ENCODE results near the gene CCDC3.

The CCDC3 gene

DNA sequence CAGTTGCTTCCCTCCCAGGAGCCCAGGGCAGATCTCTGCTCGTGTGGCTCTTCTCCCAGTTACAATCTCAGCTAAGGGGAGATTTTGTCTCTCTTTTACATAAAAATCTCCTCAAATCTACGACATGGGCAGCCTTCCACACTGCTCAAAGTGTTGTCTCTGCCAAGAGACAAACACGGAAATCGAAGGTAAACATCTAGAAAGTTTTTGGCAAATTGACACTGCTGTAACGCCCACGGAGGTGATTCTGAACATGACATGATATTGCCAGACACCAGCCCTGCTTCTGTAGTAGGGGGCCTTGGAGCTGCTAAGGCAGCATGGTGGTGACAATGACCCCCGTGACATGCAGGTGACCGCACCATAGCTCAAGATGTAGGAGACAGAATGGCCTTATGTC, 128.3 kb downstream of the CCDC3 start:
- no peak overlapping the region for H3K9ac ChIP-seq (ENCODE audit: low read length)
- no peaks in the 10 kb centered on the region for H3K9me2 ChIP-seq (replicated peaks; ENCODE audit: insufficient read depth, low read length)
- no peak overlapping the region for H3K27ac ChIP-seq (ENCODE audit: low read depth, low read length)
- H3K4me2 ChIP-seq (ENCODE audit: low read depth, low read length, poor library complexity, severe bottlenecking) = no peak overlapping the region
- H3K9me3 ChIP-seq (ENCODE audit: insufficient read depth, low read length) = no peaks in the 10 kb centered on the region
- no peak overlapping the region for H3K4me3 ChIP-seq (ENCODE audit: insufficient read depth, low read length, poor library complexity, severe bottlenecking)
- H3F3A ChIP-seq (ENCODE audit: insufficient read depth) = no peaks in the 10 kb centered on the region
- no peak for TF ChIP-seq EZH2phosphoT487 (conservative IDR thresholded peaks at IDR 0.05; ENCODE audit: low read length)
- TF ChIP-seq, protein P1, sequence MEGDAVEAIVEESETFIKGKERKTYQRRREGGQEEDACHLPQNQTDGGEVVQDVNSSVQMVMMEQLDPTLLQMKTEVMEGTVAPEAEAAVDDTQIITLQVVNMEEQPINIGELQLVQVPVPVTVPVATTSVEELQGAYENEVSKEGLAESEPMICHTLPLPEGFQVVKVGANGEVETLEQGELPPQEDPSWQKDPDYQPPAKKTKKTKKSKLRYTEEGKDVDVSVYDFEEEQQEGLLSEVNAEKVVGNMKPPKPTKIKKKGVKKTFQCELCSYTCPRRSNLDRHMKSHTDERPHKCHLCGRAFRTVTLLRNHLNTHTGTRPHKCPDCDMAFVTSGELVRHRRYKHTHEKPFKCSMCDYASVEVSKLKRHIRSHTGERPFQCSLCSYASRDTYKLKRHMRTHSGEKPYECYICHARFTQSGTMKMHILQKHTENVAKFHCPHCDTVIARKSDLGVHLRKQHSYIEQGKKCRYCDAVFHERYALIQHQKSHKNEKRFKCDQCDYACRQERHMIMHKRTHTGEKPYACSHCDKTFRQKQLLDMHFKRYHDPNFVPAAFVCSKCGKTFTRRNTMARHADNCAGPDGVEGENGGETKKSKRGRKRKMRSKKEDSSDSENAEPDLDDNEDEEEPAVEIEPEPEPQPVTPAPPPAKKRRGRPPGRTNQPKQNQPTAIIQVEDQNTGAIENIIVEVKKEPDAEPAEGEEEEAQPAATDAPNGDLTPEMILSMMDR (IDR thresholded peaks at IDR 0.05; ENCODE audit: insufficient read depth, low read length, poor library complexity, severe bottlenecking) = no peak
- H4K20me1 ChIP-seq (ENCODE audit: low read depth, low read length) = no peaks in the 10 kb centered on the region
- H3K36me3 ChIP-seq (ENCODE audit: low read length) = no peaks in the 10 kb centered on the region
- no peak overlapping the region for H2AFZ ChIP-seq (ENCODE audit: low read depth, low read length, severe bottlenecking)
- no peaks in the 10 kb centered on the region for H3K27me3 ChIP-seq (ENCODE audit: low read length)
- H3K79me2 ChIP-seq (ENCODE audit: insufficient read depth, low read length) = no peaks in the 10 kb centered on the region

DNA sequence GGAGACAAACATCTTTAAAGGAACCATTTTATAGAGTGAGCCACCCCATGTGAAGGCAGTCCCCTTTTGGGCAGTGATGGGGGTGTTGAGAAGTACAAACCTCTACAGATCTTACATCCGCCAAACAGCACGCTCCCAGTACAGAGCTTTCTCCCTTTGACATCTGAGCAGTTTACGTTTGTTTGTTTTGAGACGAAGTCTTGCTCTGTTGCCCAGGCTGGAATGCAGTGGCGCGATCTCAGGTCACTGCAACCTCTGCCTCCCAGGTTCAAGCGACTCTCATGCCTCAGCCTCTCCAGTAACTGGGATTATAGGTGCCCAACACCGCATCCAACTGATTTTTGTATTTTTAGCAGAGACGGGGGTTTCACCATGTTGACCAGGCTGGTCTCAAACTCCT, 128.9 kb downstream of the CCDC3 start:
- no peak overlapping the region for H2AFZ ChIP-seq (ENCODE audit: low read depth, low read length, severe bottlenecking)
- no peak overlapping the region for H3K4me3 ChIP-seq (ENCODE audit: insufficient read depth, low read length, poor library complexity, severe bottlenecking)
- no peaks in the 10 kb centered on the region for H3K27me3 ChIP-seq (ENCODE audit: low read length)
- no peak overlapping the region for H3K9ac ChIP-seq (ENCODE audit: low read length)
- no peak overlapping the region for H3K27ac ChIP-seq (ENCODE audit: low read depth, low read length)
- no peaks in the 10 kb centered on the region for H3K36me3 ChIP-seq (ENCODE audit: low read length)
- TF ChIP-seq, protein P1 (IDR thresholded peaks at IDR 0.05; ENCODE audit: insufficient read depth, low read length, poor library complexity, severe bottlenecking) = no peak
- no peak for TF ChIP-seq EZH2phosphoT487 (conservative IDR thresholded peaks at IDR 0.05; ENCODE audit: low read length)
- no peaks in the 10 kb centered on the region for H3K9me2 ChIP-seq (replicated peaks; ENCODE audit: insufficient read depth, low read length)
- H3K4me2 ChIP-seq (ENCODE audit: low read depth, low read length, poor library complexity, severe bottlenecking) = no peak overlapping the region
- H3K79me2 ChIP-seq (ENCODE audit: insufficient read depth, low read length) = no peaks in the 10 kb centered on the region
- no peaks in the 10 kb centered on the region for H3F3A ChIP-seq (ENCODE audit: insufficient read depth)
- no peaks in the 10 kb centered on the region for H3K9me3 ChIP-seq (ENCODE audit: insufficient read depth, low read length)
- H4K20me1 ChIP-seq (ENCODE audit: low read depth, low read length) = no peaks in the 10 kb centered on the region

DNA sequence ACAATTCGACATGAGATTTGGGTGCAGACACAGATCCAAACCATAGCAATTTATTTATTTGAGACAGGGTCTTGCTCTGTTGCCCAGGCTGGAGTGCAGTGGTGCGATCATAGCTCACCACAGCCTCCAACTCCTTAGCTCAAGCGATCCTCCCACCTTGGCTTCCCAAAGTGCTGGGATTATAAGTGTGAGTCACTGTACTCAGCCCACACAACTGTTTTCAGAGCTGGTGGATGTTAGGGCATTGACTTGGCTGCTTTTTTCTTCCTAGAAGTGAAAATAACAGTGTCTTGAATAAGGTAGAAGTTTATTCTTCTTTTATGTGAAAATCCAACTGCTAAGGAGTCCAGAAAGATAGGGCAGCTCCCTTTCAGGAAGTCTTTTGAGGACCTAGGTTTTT, 132.1 kb downstream of the CCDC3 start:
- Histone ChIP-seq H3F3A (ENCODE audit: insufficient read depth) (no peaks in the 10 kb centered on the region), H3K27ac (ENCODE audit: low read depth, low read length) (no peak overlapping the region), H3K9me3 (ENCODE audit: insufficient read depth, low read length) (no peaks in the 10 kb centered on the region), H3K79me2 (ENCODE audit: insufficient read depth, low read length) (no peaks in the 10 kb centered on the region), H3K9me2 (replicated peaks; ENCODE audit: insufficient read depth, low read length) (no peaks in the 10 kb centered on the region), H3K36me3 (ENCODE audit: low read length) (no peaks in the 10 kb centered on the region), H3K27me3 (ENCODE audit: low read length) (no peaks in the 10 kb centered on the region), H3K4me2 (ENCODE audit: low read depth, low read length, poor library complexity, severe bottlenecking) (no peak overlapping the region), H3K4me3 (ENCODE audit: insufficient read depth, low read length, poor library complexity, severe bottlenecking) (no peak overlapping the region), H2AFZ (ENCODE audit: low read depth, low read length, severe bottlenecking) (no peak overlapping the region), H3K9ac (ENCODE audit: low read length) (no peak overlapping the region), H4K20me1 (ENCODE audit: low read depth, low read length) (no peaks in the 10 kb centered on the region)
- TF ChIP-seq, protein P1 (IDR thresholded peaks at IDR 0.05; ENCODE audit: insufficient read depth, low read length, poor library complexity, severe bottlenecking) = no peak
- TF ChIP-seq EZH2phosphoT487 (conservative IDR thresholded peaks at IDR 0.05; ENCODE audit: low read length) = no peak
